Stimulated activated CD4-positive, alpha-beta T cell treated with anti-CD3 and anti-CD28 coated beads, Interleukin-4, amount 100 ng/mL, for 1 hour (primary cell): ENCODE measurements around the gene EFHC1.
"Not testable (repeated sequence)": the region's sequence is repeated elsewhere in the genome, so short reads cannot be mapped to it uniquely, and the experiment has no call there.

Experiments used
- DNase-seq: peaks from one replicate; pipeline ENCODE4 v3.0.0-alpha.2; 2020

The EFHC1 gene

GRCh38 chr6:52419809-52420667 is at the start of gene EFHC1:
EFHC1 (plus strand) TSS chr6:52420342; CDS start chr6:52420411, 69 bp downstream.
- peak; percentile 99 for DNase-seq

- DNase-seq, result no peak
Measured at GRCh38 chr6:52371656-52372191, 48.4 kb upstream of the EFHC1 start.

GRCh38 chr6:52373151-52373690 is 46.9 kb upstream of the EFHC1 start:
- no peak for DNase-seq

- no peak for DNase-seq
Measured at GRCh38 chr6:52374247-52374646, 45.9 kb upstream of the EFHC1 start.

- DNase-seq, result no peak
Measured at GRCh38 chr6:52375780-52376556, 44.2 kb upstream of the EFHC1 start.

- DNase-seq, result no peak
Measured at GRCh38 chr6:52376763-52377162, 43.4 kb upstream of the EFHC1 start.

GRCh38 chr6:52377538-52378221 is 42.5 kb upstream of the EFHC1 start:
- DNase-seq, result no peak

GRCh38 chr6:52381249-52381648 is 38.9 kb upstream of the EFHC1 start:
- no peak for DNase-seq

- no peak for DNase-seq
Measured at GRCh38 chr6:52384145-52384766, 35.9 kb upstream of the EFHC1 start.

- DNase-seq, result no peak
Measured at GRCh38 chr6:52385074-52385473, 35.1 kb upstream of the EFHC1 start.

- not testable (repeated sequence) for DNase-seq
Measured at GRCh38 chr6:52388119-52388518, 32.0 kb upstream of the EFHC1 start.

- DNase-seq, result no peak
Measured at GRCh38 chr6:52388790-52389189, 31.4 kb upstream of the EFHC1 start.

- no peak for DNase-seq
Measured at GRCh38 chr6:52389264-52389625, 30.9 kb upstream of the EFHC1 start.

- DNase-seq, result peak; percentile 37
Measured at GRCh38 chr6:52389626-52390360, 30.3 kb upstream of the EFHC1 start.

- no peak for DNase-seq
Measured at GRCh38 chr6:52390361-52390727, 29.8 kb upstream of the EFHC1 start.

GRCh38 chr6:52391599-52391998 is 28.5 kb upstream of the EFHC1 start:
- DNase-seq, result no peak

GRCh38 chr6:52392944-52393343 is 27.2 kb upstream of the EFHC1 start:
- DNase-seq, result no peak

GRCh38 chr6:52393780-52394179 is 26.4 kb upstream of the EFHC1 start:
- DNase-seq, result no peak

GRCh38 chr6:52394251-52394666 is 25.9 kb upstream of the EFHC1 start:
- no peak for DNase-seq

GRCh38 chr6:52395969-52396368 is 24.2 kb upstream of the EFHC1 start:
- DNase-seq, result no peak

- DNase-seq, result no peak
Measured at GRCh38 chr6:52399511-52400312, 20.4 kb upstream of the EFHC1 start.
